Heart left ventricle (tissue), 16 donors: ENCODE data around the gene GADD45G. TPM values are rescaled to one million over a fixed set of nuclear protein-coding genes. Genes with fewer than 3 reads are reported as not detected.

Experiments used
- ATAC-seq, 4 donors: fragments of 200-7000 bp; cut with Tn5 transposase; one replicate each; pipeline ENCODE4 v1.9.1; 2020 to 2022; ENCODE audit warnings: moderate library complexity in 4 of 4, mild to moderate bottlenecking in 3 of 4, moderate number of reproducible peaks in 1 of 4
- DNase-seq, 5 donors: peaks; one replicate each; pipeline ENCODE4 v3.0.0-alpha.2; 2020
- H3K27ac ChIP-seq, 12 donors: fragments of 200-600 bp; sonication (generic) in 4 of 12; one replicate each; pipeline versions ENCODE4 v1.5.0 to v1.8.0; 2016 to 2022; ENCODE audit warnings: mild to moderate bottlenecking in 2 of 12
- H3K27me3 ChIP-seq, 9 donors: fragments of 200-600 bp; sonication (generic) in 2 of 9; one replicate each; pipeline versions ENCODE4 v1.5.1 to v1.8.0; 2016 to 2022; ENCODE audit warnings: mild to moderate bottlenecking in 3 of 9
- H3K36me3 ChIP-seq, 9 donors: fragments of 200-600 bp; sonication (generic) in 2 of 9; one replicate each; pipeline versions ENCODE4 v1.5.0 to v1.8.0; 2018 to 2022; ENCODE audit warnings: mild to moderate bottlenecking in 2 of 9
- H3K4me1 ChIP-seq, 12 donors: fragments of 200-600 bp; sonication (generic) in 4 of 12; one replicate each; pipeline versions ENCODE4 v1.5.0 to v1.8.0; 2016 to 2022; ENCODE audit warnings: mild to moderate bottlenecking in 3 of 12
- H3K4me3 ChIP-seq, 12 donors: fragments of 200-600 bp; sonication (generic) in 4 of 12; one replicate each; pipeline versions ENCODE4 v1.5.0 to v1.8.0; 2017 to 2022; ENCODE audit warnings: mild to moderate bottlenecking in 9 of 12, moderate library complexity in 4 of 12
- H3K9me3 ChIP-seq, 12 donors: fragments of 200-600 bp; sonication (generic) in 4 of 12; one replicate each; pipeline versions ENCODE4 v1.5.0 to v1.8.0; 2016 to 2022; ENCODE audit warnings: mild to moderate bottlenecking in 1 of 12
- POLR2A ChIP-seq, 2 donors: fragments of 450-650 bp; IDR thresholded peaks; one replicate each; pipeline ENCODE4 v1.6.1; 2017; ENCODE audit warnings: antibody characterized with exemption in 2 of 2, mild to moderate bottlenecking in 2 of 2, moderate library complexity in 2 of 2
- WGBS, 4 donors: extraction: QIAGEN DNeasy Blood & Tissue Kit in 2 of 4; methylation state at CpG; one replicate each; pipeline versions ENCODE4 v1.1.5 to v1.1.7; 2013 to 2018; 5-methylcytosine and 5-hydroxymethylcytosine counted together
- intact Hi-C, 10 donors: fragments of 100-400 bp; cut with DNase I; formaldehyde crosslinking; loops; one replicate each; pipeline versions ENCODE4 v1.11.1 to v1.14.2; 2022
- polyA plus RNA-seq, 2 donors: library from polyadenylated mRNA; stranded (reverse); fragments of 200-250 nt; gene quantifications; one replicate each; pipeline ENCODE4 v1.2.3, GENCODE V29; 2013
- total RNA-seq, 9 donors: library from RNA; depleted of rRNA in 2 of 9; stranded (reverse); fragments of >200 nt in 2 of 9; fragmentation: NEBNext Ultra II Directional in 3 of 9; extraction: Animal tissue kit (Norgen Biotek cat#: 25700) in 3 of 9; gene quantifications; one replicate each; pipeline versions ENCODE4 v1.1.0 to v1.2.4, GENCODE V29; 2016 to 2023
- TF ChIP-seq, protein P1 (sequence below), 12 donors: fragments of 200-600 bp; sonication (generic) in 4 of 12; IDR thresholded peaks; one replicate each; pipeline versions ENCODE4 v1.5.0 to v1.8.0; 2018 to 2022; ENCODE audit warnings: antibody characterized with exemption in 12 of 12, mild to moderate bottlenecking in 5 of 12
- donor health status: ischemic (EF 13 %, LVEDD 7.1; RV severe dilation, severe dysfunction).
- donor health status: healthy with polysubstance abuse.
- donor health status: DM: no; HTN: yes; CAD: no.
- donor health status: DM: no; HTN: no; CAD: no.
- donor health status: ischemic (EF 25% LVEDD 6.9; RV normal size, moderate dysfunction).
- donor health status: ischemic (EF 25% LVEDD 5.7; RV mildly dilated, moderate dysfunction).
- donor health status: healthy.
- donor health status: DM: yes; HTN: yes; CAD: no.
- donor health status: ischemic (EF 35%, LVEDD 5.7; RV mildly dilated, moderate dysfunction).
- donor health status: nonischemic (EF 11% LVEDD 7.7; RV severe dilation, severe dysfunction).
- donor health status: DM: yes; HTN: yes; CAD: no.
- donor health status: PGD.
- donor health status: ischemic (EF 29% LVEDD 5.4; RV normal size, mild dysfunction).
- donor health status: nonischemic (EF 23%, LVEDD 6.1; RV moderate dilation, normal function).

Gene GADD45G
- total and polyA plus RNA-seq, 11 donors = 9.9 to 118 (median 17.7) TPM

DNA sequence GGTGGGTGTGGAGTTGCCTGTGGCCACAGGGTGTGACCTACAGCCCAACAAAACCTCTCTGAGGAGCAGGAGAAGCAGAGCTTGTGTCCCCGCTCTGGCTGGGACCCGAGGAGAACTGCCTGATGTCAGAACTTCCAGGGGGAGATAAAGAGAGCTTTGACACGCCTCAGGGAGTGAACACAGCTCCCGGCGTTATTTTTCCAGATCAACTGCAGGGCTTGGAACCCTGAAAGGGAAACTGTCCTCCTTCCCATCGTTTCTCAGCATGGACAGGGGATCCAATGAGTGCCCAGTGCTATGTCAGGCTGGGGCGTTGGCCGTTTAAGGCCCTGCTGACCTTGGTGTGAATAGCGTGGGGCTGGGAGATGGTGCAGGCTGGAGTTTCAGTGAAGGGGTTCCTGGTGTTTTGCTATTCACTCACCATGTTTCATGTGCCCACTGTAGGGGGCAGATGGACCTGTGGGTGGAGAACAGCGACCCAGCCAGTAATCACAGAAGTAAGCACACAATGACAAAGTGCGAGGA lies 22.0 kb downstream of the GADD45G start:
- intact Hi-C loops = loop anchor here in 3 of 10 donors (5.0 to 10.0 kb wide), 3 partner anchors 35 to 108 kb away; no protein-coding TSS in a partner anchor
- H3K27ac ChIP-seq = no peak overlapping the region
- H3K9me3 ChIP-seq = no peaks in the 10 kb centered on the region
- H3K4me3 ChIP-seq = no peak overlapping the region
- DNase-seq (no peak), ATAC-seq (no peak)
- 56 to 68% (median 63%) methylated on average over 6 to 11 of the region's 11 CpGs for WGBS, 4 donors
- H3K4me1 ChIP-seq = peaks cover 0 to 34% (median 16%) of the 10 kb centered on the region in 12 donors
- no peak for TF ChIP-seq POLR2A (IDR thresholded peaks at IDR 0.05)
- TF ChIP-seq, protein P1, sequence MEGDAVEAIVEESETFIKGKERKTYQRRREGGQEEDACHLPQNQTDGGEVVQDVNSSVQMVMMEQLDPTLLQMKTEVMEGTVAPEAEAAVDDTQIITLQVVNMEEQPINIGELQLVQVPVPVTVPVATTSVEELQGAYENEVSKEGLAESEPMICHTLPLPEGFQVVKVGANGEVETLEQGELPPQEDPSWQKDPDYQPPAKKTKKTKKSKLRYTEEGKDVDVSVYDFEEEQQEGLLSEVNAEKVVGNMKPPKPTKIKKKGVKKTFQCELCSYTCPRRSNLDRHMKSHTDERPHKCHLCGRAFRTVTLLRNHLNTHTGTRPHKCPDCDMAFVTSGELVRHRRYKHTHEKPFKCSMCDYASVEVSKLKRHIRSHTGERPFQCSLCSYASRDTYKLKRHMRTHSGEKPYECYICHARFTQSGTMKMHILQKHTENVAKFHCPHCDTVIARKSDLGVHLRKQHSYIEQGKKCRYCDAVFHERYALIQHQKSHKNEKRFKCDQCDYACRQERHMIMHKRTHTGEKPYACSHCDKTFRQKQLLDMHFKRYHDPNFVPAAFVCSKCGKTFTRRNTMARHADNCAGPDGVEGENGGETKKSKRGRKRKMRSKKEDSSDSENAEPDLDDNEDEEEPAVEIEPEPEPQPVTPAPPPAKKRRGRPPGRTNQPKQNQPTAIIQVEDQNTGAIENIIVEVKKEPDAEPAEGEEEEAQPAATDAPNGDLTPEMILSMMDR (IDR thresholded peaks at IDR 0.05) = no peak
- no peaks in the 10 kb centered on the region for H3K36me3 ChIP-seq
- H3K27me3 ChIP-seq = no peaks in the 10 kb centered on the region

DNA sequence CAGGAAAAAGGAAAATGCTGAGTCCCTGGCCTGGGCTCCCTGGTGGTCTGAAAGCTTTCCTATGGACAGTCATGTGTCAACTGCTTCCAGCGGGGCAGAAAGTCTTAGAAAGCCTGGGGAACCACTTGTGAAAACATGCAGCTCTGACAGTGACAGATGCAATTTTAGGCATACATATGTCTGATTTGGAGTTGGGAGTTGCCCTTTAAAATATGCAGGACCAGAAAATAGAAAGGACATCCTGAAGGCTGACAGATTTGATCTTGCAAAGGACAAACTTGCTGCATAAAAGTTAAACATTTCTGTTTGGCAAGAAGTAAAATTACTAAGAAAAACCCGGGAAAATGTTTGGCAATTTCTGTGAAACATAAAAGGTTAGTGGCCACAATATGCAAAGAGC lies 23.8 kb downstream of the GADD45G start:
- no peaks in the 10 kb centered on the region for H3K36me3 ChIP-seq
- WGBS, 4 donors = 75 to 88% (median 84%) methylated on average over 2 of the region's 2 CpGs
- peaks cover 0 to 16% (median 3%) of the 10 kb centered on the region in 12 donors for H3K4me1 ChIP-seq
- H3K9me3 ChIP-seq = no peaks in the 10 kb centered on the region
- ATAC-seq = no peak
- H3K4me3 ChIP-seq = no peak overlapping the region
- no peak for TF ChIP-seq POLR2A (IDR thresholded peaks at IDR 0.05)
- TF ChIP-seq, protein P1 (IDR thresholded peaks at IDR 0.05) = no peak
- intact Hi-C loops = loop anchor here in 3 of 10 donors (5.0 to 10.0 kb wide), 3 partner anchors 34 to 106 kb away; no protein-coding TSS in a partner anchor
- H3K27me3 ChIP-seq = no peaks in the 10 kb centered on the region
- no peak overlapping the region for H3K27ac ChIP-seq
- no peak for DNase-seq

DNA sequence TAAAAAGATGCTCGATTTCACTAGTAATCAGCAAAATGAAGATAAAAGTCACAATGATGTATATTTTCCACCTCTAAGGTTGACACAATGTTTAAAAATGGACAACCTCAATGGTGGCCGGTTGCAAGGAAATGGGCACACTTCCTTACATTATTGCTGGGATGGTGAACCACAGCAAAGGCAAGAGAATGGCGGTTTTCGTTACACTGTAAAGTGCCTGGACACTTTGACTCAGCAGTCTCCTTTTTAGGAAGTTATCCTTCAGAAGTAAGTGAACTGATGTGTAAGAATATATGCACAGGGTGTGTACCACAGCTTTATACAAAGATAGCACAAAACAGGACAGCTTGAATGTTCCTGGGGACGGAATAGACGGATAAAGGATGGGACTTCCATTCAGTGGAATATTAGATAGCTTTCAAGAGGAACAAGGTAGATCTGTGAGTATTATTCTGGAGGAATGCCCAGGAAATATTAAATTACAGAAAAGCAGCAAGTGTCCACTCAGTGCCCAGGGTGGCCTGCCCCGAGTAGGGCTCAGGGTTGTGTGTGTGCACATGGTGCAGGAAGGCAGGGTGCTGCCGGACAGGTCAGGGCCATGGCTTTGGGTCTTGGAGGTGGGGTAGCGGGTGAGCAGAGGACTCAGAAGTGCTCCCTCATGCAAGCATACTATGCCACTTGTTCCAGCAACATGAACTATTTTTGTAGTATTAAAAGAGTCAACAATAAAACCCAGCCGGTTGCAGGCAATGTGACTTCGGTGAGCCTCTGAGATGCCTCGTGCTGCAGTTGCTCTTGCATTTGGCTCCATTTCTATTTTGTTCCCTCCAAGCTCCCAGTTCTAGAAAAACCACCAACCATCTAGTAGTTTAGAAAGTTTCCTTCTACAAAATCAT lies 24.5 kb downstream of the GADD45G start:
- Histone ChIP-seq H3K4me3 (no peak overlapping the region), H3K4me1 (peaks cover 0 to 8% (median 0%) of the 10 kb centered on the region in 12 donors), H3K36me3 (no peaks in the 10 kb centered on the region), H3K9me3 (no peaks in the 10 kb centered on the region), H3K27me3 (no peaks in the 10 kb centered on the region), H3K27ac (no peak overlapping the region)
- DNase-seq (no peak), ATAC-seq (no peak)
- WGBS, 4 donors = 83 to 90% (median 86%) methylated on average over 12 of the region's 12 CpGs
- intact Hi-C loops = loop anchor here in 3 of 10 donors (5.0 to 10.0 kb wide), 3 partner anchors 33 to 105 kb away; no protein-coding TSS in a partner anchor
- TF ChIP-seq, protein P1 (IDR thresholded peaks at IDR 0.05) = no peak
- no peak for TF ChIP-seq POLR2A (IDR thresholded peaks at IDR 0.05)

DNA sequence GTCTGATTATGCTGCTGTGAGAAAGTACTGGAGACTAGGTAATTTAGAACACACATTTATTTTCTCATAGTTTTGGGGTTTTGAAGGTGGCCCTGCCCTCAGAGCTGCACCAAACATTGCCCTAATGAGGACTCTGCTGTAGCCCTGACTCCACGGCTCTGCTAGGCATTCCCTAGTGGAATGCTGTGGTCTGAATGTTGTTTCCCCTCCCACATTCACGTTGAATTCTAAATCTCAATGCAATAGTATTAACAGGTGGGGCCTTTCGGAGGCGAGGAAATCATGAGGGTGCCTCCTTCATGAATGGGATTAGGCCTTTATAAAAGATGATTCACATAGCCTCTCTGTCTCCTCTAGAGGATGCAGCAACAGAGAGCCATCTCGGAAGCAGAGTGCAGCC lies 25.7 kb downstream of the GADD45G start:
- no peak overlapping the region for H3K4me3 ChIP-seq
- no peaks in the 10 kb centered on the region for H3K9me3 ChIP-seq
- ATAC-seq = no peak
- 81 to 87% (median 84%) methylated on average over 5 of the region's 5 CpGs for WGBS, 4 donors
- TF ChIP-seq, protein P1 (IDR thresholded peaks at IDR 0.05) = no peak
- TF ChIP-seq POLR2A (IDR thresholded peaks at IDR 0.05) = no peak
- no peaks in the 10 kb centered on the region for H3K36me3 ChIP-seq
- H3K27ac ChIP-seq = no peak overlapping the region
- no peak for DNase-seq
- H3K27me3 ChIP-seq = no peaks in the 10 kb centered on the region
- peaks cover 0 to 13% (median 7%) of the 10 kb centered on the region in 12 donors for H3K4me1 ChIP-seq
- intact Hi-C loops = no loop called here
